ENCODE results near the gene SPINT3.
"Not testable (repeated sequence)": the region's sequence is repeated elsewhere in the genome, so short reads cannot be mapped to it uniquely, and the experiment has no call there.

Gene SPINT3

GRCh38 chr20:45506398-45506797, 9.0 kb downstream of the SPINT3 start:
- H3K27ac ChIP-seq: peak overlapping the region; percentile 59

GRCh38 chr20:45503403-45503802, 12.0 kb downstream of the SPINT3 start:
- DNase-seq (ENCODE audit: low read depth, low spot score): no peak
- no peak overlapping the region for H3K27ac ChIP-seq

More at GRCh38 chr20:45506398-45506797, 9.0 kb downstream of the SPINT3 start:
- no peak for DNase-seq (ENCODE audit: low read depth, low spot score)

GRCh38 chr20:45502561-45502960, 12.9 kb downstream of the SPINT3 start:
- DNase-seq (ENCODE audit: low read depth, low spot score): no peak
- H3K27ac ChIP-seq: no peak overlapping the region

GRCh38 chr20:45501600-45501999, 13.8 kb downstream of the SPINT3 start:
- DNase-seq (ENCODE audit: low read depth, low spot score): no peak
- no peak overlapping the region for H3K27ac ChIP-seq

- H3K27ac ChIP-seq: no peak overlapping the region
- no peak for DNase-seq (ENCODE audit: low read depth, low spot score)
Observed at GRCh38 chr20:45500022-45500421, 15.4 kb downstream of the SPINT3 start.

- DNase-seq (ENCODE audit: low read depth, low spot score): no peak
- H3K27ac ChIP-seq: no peak overlapping the region
Observed at GRCh38 chr20:45497971-45498494, 17.4 kb downstream of the SPINT3 start.

- no peak for DNase-seq (ENCODE audit: low read depth, low spot score)
- H3K27ac ChIP-seq: no peak overlapping the region
Observed at GRCh38 chr20:45496166-45496565, 19.3 kb downstream of the SPINT3 start.

- no peak overlapping the region for H3K27ac ChIP-seq
- no peak for DNase-seq (ENCODE audit: low read depth, low spot score)
Observed at GRCh38 chr20:45495501-45495941, 19.9 kb downstream of the SPINT3 start.

- DNase-seq (ENCODE audit: low read depth, low spot score): peak; percentile 31
- no peak overlapping the region for H3K27ac ChIP-seq
Observed at GRCh38 chr20:45489083-45489531, 26.3 kb downstream of the SPINT3 start.

GRCh38 chr20:45487231-45487635, 28.2 kb downstream of the SPINT3 start:
- H3K27ac ChIP-seq: no peak overlapping the region
- no peak for DNase-seq (ENCODE audit: low read depth, low spot score)

GRCh38 chr20:45485388-45485787, 30.0 kb downstream of the SPINT3 start:
- no peak overlapping the region for H3K27ac ChIP-seq
- no peak for DNase-seq (ENCODE audit: low read depth, low spot score)

- DNase-seq (ENCODE audit: low read depth, low spot score): no peak
- no peak overlapping the region for H3K27ac ChIP-seq
Observed at GRCh38 chr20:45484676-45485075, 30.7 kb downstream of the SPINT3 start.

GRCh38 chr20:45479822-45480221, 35.6 kb downstream of the SPINT3 start:
- DNase-seq (ENCODE audit: low read depth, low spot score): no peak

GRCh38 chr20:45477530-45478148, 37.8 kb downstream of the SPINT3 start:
- DNase-seq (ENCODE audit: low read depth, low spot score); H3K27ac ChIP-seq: not testable (repeated sequence)

More at GRCh38 chr20:45479822-45480221, 35.6 kb downstream of the SPINT3 start:
- H3K27ac ChIP-seq: no peak overlapping the region

- H3K27ac ChIP-seq; DNase-seq (ENCODE audit: low read depth, low spot score): not testable (repeated sequence)
Observed at GRCh38 chr20:45472286-45472685, 43.1 kb downstream of the SPINT3 start.

- no peak overlapping the region for H3K27ac ChIP-seq
- no peak for DNase-seq (ENCODE audit: low read depth, low spot score)
Observed at GRCh38 chr20:45470937-45471336, 44.5 kb downstream of the SPINT3 start.

- H3K27ac ChIP-seq: no peak overlapping the region
- no peak for DNase-seq (ENCODE audit: low read depth, low spot score)
Observed at GRCh38 chr20:45470262-45470931, 45.0 kb downstream of the SPINT3 start.

- DNase-seq (ENCODE audit: low read depth, low spot score): no peak
- no peak within 1 kb of the TSS for H3K27ac ChIP-seq
Observed at GRCh38 chr20:45469336-45470261, 45.8 kb downstream of the SPINT3 start, which contains the start of gene WFDC2. Gene WFDC2 (plus strand): TSS chr20:45469753. CDS start chr20:45469782, 29 bp downstream.

- H3K27ac ChIP-seq: no peak overlapping the region
- no peak for DNase-seq (ENCODE audit: low read depth, low spot score)
Observed at GRCh38 chr20:45467861-45468260, 47.6 kb downstream of the SPINT3 start.

- H3K27ac ChIP-seq: no peak overlapping the region
- no peak for DNase-seq (ENCODE audit: low read depth, low spot score)
Observed at GRCh38 chr20:45467172-45467571, 48.2 kb downstream of the SPINT3 start.
